HG03520 (cell line): Measurements from ENCODE around the gene PBRM1.
"Not testable (repeated sequence)": the region's sequence is repeated elsewhere in the genome, so short reads cannot be mapped to it uniquely, and the experiment has no call there.

ENCODE experiments used
- ATAC-seq: cut with Tn5 transposase; IDR thresholded peaks from one replicate; pipeline ENCODE4 v1.9.1; 2021; ENCODE audit warnings: mild to moderate bottlenecking, moderate library complexity; ENCODE audit not compliant: unreplicated experiment

PBRM1 gene

DNA sequence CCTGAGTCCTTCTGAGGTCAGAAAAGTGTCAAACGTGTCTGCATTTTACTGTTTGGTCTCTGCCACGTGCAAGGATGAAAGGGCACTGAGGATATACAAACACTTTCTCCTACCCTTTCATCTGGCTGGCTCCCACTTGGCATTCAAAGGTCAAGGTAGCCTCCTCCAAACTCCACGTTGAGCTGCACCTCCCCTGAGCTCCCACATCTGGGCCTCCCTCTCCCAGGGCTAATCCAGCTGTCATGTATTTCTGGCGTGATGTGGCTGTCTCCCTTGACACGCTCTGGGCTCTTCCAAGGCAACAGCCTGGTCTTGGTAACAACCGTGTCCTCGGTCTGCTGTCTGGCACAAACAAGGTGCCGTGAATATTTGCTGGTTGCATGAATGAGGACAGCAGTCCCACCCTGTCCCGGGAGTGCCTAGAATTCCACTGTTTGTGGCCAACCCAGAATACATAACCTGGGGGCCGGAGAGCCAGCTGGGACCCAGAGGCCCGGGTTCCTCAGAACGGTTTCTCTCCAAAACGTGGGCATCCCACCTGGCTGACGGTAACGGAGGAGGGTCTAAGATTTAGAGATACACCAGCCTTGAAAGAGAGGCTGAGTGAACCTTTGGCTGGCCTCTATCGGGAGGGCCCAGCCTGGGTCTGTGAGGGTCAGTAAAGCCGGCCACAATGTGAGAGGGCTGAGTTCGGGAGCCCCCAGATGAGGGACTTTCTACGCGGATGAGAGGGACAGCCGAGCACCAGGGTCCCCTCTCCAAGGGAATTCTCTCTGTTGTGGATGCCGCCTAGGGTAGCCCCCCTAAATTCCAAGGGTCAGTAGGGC, 19.1 kb upstream of the PBRM1 start:
- no peak for ATAC-seq

DNA sequence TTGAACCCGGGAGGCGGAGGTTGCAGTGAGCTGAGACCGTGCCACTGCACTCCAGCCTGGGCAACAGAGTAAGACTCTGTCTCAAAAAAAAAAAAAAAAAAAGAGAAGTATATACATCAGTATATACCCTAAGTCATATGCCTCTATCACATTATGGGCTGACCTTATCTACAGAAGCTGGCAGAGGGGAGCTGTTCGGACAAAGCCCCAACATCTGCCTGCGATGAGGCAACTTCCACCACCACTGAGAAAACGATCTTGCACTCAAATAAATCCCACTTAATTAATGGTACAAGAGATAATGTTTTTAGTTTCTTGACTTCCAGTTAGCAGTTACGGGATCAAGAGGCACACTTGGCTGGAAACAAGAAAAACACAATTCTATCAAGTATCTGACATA, 17.6 kb upstream of the PBRM1 start:
- no peak for ATAC-seq

- ATAC-seq = no peak
Observed at GRCh38 chr3:52697632-52697965, 11.9 kb upstream of the PBRM1 start.

- no peak for ATAC-seq
Observed at GRCh38 chr3:52696830-52697631, 11.3 kb upstream of the PBRM1 start.

- no peak for ATAC-seq
Observed at GRCh38 chr3:52695798-52696671, 10.3 kb upstream of the PBRM1 start.

DNA sequence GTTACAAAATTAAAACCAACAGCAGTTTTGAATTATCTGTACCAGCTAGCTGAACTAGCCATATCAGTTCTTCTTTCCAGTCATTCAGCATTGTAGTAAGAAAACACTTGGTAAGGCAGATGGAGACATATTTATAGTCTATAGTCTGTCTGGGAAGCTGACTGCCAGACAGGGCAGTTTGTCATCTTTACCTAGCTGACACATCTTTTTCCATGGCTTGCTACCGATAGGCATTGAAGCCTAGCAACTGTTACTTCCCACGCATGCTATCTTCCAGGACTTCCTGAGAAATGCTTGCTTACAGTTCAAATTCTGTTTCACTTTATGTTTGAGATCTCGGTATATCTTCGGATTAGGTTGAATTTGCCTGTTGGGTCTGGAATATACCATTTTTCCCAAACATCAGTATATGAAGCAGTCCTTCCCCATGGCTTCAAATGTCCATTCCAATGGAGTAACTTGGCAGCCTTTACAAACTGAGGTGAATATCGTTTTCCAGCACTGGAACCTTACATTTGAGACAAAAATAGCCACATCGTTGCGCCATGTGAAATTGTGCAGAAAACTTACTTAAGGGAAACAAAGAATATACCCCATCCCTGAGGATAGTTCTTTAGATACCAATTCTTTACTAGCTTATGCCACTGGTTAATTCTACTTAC, 8.9 kb upstream of the PBRM1 start:
- no peak for ATAC-seq

DNA sequence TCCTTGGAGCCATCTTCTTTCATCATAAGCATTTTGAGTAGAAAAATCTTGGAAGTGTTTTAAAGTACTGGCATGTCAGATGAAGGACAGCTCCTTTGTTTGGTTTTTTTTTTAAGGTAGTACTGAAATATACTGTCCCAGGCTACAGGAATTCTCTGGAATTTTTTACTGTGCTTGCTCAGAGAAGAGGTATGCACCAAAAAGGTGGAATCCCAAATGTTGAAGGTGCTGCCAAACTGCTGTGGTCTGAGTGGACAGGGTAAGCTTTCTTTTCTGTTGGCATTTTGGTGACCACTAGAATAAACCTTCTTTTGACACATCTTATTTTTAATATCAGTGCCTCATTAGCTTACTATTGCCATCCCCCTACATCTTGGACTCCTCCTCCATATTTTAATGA, 7.4 kb upstream of the PBRM1 start:
- no peak for ATAC-seq

GRCh38 chr3:52690560-52690959, 4.8 kb upstream of the PBRM1 start:
- no peak for ATAC-seq

DNA sequence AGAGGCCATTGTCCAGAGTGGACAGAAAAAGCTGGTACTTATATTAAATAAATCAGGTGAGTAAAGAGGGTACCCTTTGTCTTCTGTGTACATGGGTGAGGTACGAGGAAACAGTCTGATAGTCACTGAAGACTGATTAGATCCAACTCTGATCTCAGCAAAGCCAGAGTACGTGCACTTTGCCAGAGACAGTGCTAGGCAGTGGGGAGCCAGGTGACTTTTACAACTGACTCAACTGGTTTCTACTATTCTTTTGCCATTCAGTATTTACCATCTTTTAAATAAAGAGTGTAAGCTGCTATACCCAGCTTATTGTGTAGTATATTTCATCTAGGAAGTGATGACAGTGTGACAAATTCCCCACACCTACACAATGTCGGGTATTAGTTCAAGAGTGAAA, 3.4 kb upstream of the PBRM1 start:
- ATAC-seq = no peak

DNA sequence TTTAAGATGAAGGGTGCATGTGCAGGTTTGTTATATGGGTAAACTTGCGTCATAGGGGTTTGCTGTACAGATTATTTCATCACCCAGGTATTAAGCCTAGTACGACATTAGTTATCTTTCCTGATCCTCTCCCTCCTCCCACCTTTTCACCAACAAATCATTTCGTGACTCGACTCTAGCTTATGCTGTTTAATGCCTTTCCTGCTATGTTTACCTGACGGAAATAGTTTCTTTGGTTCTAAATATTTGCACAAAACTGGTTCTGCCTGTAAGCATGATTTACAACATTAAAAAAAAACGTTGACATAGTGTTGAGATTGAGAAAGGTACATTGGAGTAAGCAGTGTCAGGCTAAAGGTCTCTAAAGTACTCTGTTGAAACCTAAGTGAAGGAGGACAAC, 2.6 kb upstream of the PBRM1 start:
- no peak for ATAC-seq

GRCh38 chr3:52685285-52685708, 416 bp downstream of the PBRM1 start:
- peak; percentile 60 for ATAC-seq

DNA sequence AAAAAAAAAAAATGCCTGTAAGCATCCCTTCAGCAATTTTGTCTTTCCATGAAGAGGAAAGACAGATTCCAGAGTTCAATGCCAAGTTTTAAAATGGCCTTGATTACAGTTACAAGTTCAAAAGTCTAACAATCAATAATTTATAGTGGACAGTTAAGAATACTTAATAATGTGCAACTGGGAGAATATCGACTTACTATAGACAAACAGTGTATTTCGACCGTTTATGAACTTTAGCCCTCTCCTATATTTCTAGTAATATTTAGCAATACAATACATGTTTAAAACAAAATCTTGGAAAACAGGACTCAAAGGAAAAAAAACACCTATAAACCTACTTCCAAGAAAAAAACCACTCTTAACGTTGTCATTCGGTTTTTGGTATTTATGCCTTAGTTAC, 1.5 kb downstream of the PBRM1 start:
- no peak for ATAC-seq

DNA sequence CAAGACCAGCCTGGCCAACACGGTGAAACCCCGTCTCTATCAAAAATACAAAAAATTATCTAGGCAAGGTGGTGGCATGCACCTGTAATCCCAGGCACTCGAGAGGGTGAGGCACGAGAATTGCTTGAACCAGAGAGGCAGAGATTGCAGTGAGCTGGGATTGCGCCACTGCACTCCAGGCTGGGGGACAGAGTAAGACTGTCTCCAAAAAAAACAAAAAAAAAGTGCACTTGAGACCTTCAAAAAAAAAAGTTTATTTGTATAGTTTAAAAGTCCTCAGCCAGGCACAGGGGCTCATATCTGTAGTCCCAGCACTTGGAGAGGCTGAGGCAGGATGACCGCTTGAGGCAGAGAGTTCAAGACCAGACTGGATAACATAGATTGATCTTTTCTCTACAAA, 2.1 kb downstream of the PBRM1 start:
- no peak for ATAC-seq

DNA sequence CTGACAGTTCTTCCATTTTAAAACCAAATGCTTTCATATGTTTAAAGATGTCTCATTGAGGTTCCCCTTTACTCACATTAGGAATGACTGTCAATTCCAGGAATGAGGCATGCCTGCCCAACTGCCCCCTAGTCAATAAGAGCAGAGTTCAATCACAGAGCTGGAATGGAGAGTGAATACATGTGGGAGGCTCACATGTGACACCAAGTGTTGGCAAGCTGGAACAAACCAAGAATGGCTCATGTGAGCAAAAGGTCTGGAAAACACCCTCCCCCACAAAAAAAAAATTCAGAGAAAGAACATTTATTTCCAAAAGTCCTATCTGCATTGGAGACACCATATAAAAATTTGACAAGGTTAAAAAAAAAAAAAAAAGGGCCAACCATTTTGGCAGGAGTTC, 3.7 kb downstream of the PBRM1 start:
- no peak for ATAC-seq

DNA sequence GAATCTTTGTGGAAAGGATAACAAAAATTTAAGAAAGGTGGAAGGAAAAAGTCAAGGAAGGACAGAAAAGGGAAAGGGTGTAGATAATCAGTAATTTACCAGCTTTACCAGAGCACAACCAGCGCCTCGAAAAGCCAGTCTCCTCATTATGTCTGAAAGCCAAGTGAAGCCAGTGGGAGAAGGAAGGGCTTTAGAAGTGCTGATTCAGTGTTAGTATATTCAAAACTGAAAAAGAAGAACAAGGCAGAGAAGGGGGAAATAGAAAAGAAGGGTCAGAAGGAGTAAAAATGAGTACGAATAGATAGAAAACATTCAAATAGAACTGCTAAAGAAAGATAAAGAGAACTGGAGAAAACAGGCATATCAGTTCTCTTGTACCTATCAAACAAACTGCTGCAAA, 4.1 kb downstream of the PBRM1 start:
- ATAC-seq = no peak

GRCh38 chr3:52679811-52680210, 5.9 kb downstream of the PBRM1 start:
- no peak for ATAC-seq

DNA sequence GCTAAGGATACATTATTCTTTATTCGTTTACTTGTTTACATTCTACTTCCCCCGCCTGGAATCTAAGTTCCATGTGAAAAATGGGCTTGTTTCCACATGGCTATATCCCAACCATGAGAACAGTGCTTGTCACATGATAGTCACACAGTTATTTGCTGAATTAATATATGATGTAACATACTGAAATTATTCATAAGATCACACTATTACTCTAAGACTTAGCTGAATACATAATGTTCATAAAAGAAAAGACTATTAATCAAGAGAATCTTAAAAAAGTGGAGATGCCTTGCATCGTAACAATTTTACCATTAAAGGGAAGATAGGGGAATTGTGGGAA, 6.5 kb downstream of the PBRM1 start:
- ATAC-seq = no peak

DNA sequence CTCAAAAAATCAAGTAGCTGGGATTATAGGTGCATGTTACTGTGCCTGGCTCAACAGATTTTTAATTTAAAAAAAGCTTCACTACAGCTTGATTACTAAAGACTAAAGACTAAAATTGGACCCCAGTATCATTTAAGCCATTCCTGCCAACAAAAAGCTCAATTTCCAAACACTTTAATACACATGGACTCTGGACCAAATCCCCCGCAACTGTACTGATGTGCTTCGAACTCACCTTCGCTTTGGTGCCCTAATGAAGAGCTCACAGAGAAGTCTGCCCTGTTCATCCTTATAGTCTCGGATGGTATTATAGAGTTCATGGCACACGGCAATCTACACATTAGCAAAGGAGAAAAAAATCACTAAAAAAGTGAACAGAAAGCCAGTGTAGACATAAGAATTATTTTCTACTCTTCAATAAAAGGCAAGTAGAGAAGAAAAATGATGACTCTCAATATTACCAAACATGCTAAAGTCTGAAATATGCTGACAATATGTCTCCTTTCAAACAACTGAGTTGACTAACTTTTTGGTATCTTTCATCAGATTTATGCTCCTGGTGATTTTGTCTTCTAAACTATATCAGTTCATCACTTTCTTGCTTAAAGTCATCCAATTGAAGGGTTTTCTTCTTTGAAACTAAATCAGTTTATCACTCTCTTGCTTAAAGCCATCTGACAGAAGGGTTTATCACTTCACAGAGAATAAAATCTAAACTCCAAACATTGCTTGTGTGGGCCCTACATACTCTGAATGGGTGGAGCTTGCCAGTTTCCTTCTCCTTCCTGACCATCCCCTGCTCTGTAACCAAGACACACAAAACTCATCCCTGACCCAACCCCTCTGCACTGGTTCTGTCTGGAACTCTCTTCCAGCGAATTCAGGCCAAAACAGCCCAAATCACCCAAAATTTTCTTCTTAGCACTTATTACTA, 7.2 kb downstream of the PBRM1 start:
- ATAC-seq = no peak

DNA sequence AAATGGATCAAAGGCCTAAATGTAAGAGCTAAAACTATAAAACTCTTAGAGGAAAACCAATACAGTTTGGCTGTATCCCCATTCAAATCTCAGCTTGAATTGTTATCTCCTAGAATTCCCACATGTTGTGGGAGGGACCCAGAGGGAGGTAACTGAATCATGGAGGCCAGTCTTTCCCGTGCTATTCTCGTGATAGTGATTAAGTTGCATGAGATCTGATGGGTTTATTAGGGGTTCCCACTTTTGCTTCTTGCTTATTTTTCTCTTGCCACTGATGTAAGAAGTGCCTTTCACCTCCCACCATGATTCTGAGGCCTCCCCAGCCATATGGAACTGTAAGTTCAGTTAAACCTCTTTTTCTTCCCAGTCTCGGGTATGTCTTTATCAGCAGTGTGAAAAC, 9.5 kb downstream of the PBRM1 start:
- ATAC-seq = not testable (repeated sequence)

GRCh38 chr3:52671676-52672075, 14.0 kb downstream of the PBRM1 start:
- ATAC-seq = no peak
